Activated T-helper 1 cell treated with Interleukin-2 at 50 U/mL for 16 hours (primary cell): ENCODE data around the gene LRRC71.
"Not testable (repeated sequence)": the region's sequence is repeated elsewhere in the genome, so short reads cannot be mapped to it uniquely, and the experiment has no call there.

Experiments used
- DNase-seq: peaks from one replicate; pipeline ENCODE4 v3.0.0-alpha.2; 2020; ENCODE audit warnings: low read depth

The LRRC71 gene

GRCh38 chr1:156905651-156906050 is 14.8 kb upstream of the LRRC71 start:
- DNase-seq: no peak

GRCh38 chr1:156906206-156906906 is 14.1 kb upstream of the LRRC71 start:
- no peak for DNase-seq

GRCh38 chr1:156908541-156908940 is 11.9 kb upstream of the LRRC71 start:
- DNase-seq: no peak

DNA sequence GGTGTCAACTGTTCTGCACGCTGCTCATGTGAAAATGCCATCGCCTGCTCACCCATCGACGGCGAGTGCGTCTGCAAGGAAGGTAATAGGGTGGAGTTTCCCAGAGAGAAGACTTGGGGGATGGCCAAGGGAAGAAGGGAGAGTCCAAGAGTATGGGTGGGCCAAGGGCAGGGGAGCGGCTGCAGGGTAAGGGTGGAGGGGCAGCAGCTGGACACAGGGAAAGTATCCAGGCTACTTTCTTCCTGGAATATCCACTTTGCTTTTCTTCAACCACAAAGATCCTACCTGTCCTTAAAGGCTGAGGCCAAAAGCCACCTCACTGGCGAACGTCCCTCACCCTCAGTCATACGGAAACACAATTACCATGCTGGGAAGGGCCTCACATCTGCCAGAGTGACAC is 11.5 kb upstream of the LRRC71 start:
- no peak for DNase-seq

DNA sequence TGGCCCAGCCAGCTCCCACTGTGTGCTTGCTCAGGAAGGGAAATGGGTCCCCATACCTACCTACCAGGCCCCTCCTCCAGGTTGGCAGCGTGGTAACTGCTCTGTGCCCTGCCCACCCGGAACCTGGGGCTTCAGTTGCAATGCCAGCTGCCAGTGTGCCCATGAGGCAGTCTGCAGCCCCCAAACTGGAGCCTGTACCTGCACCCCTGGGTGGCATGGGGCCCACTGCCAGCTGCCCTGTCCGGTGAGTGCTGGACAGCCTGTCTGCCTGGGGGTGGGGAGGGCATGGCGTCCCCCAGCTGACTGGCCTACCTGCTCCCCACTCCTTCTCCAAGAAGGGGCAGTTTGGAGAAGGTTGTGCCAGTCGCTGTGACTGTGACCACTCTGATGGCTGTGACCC is 10.8 kb upstream of the LRRC71 start:
- no peak for DNase-seq

GRCh38 chr1:156910309-156910782 is 10.1 kb upstream of the LRRC71 start:
- peak; percentile 41 for DNase-seq

GRCh38 chr1:156911577-156912298 is 8.7 kb upstream of the LRRC71 start:
- no peak for DNase-seq

DNA sequence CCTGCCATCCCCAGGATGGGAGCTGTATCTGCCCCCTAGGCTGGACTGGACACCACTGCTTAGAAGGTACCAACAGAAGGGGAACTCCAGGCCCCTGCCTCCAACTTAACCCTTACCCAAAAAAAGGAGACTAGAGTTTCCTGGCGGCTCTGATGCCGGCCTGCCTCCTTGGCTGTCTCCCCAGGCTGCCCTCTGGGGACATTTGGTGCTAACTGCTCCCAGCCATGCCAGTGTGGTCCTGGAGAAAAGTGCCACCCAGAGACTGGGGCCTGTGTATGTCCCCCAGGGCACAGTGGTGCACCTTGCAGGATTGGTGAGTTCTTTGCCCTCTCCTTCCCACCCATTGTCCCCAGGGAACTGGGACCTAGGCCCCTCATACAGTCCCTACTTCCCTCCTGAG is 8.1 kb upstream of the LRRC71 start:
- DNase-seq: no peak

DNA sequence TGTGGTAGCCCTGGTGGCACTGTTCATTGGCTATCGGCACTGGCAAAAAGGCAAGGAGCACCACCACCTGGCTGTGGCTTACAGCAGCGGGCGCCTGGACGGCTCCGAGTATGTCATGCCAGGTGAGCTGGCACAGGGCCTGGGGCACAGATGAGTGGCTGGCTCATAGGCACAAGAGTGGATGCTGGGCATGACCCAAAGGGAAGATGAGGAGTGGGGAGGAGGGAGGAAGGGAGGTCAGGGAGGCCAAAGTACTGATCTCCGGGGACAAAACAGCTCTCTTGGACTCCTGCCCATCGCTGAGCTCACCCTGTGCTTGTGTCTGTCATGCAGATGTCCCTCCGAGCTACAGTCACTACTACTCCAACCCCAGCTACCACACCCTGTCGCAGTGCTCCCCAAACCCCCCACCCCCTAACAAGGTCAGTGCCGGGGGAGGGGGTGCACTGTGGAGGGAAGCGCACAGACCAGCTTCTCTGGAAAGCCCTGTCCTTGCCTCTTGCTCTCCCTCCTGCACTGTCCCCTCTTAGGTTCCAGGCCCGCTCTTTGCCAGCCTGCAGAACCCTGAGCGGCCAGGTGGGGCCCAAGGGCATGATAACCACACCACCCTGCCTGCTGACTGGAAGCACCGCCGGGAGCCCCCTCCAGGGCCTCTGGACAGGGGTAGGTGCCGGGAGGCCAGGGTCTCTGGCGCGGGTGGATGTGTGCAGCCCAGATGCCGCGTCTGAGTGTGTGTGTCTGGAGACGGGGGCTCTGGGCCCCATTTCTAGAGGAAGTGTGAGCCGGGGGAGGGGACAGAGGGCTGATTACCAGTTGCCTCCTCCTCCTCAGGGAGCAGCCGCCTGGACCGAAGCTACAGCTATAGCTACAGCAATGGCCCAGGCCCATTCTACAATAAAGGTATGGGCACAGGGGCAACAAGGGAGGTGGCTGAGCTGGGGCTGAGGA is 7.3 kb upstream of the LRRC71 start:
- no peak for DNase-seq

- no peak for DNase-seq
Observed at GRCh38 chr1:156913809-156914387, 6.5 kb upstream of the LRRC71 start.

DNA sequence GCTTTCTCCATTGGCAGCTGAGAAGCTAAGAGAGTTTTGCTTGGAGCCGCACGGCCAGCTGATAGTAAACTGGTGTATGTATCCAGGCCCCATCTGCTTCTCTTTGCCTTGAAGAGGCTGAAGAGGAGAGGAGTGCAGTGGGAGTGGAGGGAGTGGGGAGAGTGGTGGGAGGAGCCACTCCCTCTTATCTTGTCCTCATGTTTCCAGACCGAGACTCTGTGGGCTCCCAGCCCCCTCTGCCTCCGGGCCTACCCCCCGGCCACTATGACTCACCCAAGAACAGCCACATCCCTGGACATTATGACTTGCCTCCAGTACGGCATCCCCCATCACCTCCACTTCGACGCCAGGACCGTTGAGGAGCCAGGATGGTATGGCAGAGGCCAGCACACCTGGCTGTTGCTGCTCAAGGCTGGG is 6.0 kb upstream of the LRRC71 start:
- no peak for DNase-seq

- DNase-seq: no peak
Observed at GRCh38 chr1:156921053-156921529, 659 bp downstream of the LRRC71 start.

- DNase-seq: no peak
Observed at GRCh38 chr1:156922986-156923669, 2.7 kb downstream of the LRRC71 start.

DNA sequence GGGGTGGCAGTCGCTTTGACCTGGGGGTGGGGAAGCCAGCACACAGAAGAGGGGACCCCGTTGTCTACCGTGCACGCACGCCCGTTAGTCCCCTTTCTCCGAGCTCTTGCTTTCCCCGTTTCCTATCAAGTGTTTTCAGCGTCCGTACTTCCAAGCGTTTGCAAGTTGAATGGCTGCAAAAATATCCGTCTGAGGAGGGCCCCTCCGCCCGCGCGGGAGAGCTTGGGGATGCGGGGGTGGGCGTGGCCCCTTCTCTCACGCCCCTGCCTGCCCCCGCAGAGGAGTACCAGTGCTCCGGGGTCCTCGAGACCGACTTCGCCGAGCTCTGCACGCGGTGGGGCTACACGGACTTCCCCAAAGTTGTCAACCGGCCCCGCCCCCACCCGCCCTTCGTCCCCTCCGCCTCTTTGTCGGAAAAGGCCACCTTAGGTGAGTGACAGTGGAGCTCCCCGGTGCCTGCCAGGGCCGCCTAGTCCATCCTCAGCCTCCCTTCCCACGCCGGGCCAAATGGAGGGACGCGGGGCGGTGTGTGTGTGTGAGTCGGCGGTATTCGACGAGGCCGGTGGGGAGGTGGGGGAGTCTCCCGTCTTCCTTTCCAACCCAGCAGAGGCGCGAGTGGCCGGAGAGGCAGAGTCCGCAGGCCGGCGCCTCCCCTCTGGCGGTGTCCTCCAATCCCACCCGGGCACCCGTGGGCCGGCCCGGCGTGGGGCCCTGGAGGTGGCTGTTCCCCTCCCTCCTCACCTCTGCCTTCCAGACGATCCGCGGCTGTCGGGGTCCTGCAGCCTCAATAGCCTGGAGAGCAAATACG is 3.4 kb downstream of the LRRC71 start:
- no peak for DNase-seq

- DNase-seq: no peak
Observed at GRCh38 chr1:156924478-156925153, 4.2 kb downstream of the LRRC71 start.

- no peak for DNase-seq
Observed at GRCh38 chr1:156925154-156926010, 5.0 kb downstream of the LRRC71 start.

DNA sequence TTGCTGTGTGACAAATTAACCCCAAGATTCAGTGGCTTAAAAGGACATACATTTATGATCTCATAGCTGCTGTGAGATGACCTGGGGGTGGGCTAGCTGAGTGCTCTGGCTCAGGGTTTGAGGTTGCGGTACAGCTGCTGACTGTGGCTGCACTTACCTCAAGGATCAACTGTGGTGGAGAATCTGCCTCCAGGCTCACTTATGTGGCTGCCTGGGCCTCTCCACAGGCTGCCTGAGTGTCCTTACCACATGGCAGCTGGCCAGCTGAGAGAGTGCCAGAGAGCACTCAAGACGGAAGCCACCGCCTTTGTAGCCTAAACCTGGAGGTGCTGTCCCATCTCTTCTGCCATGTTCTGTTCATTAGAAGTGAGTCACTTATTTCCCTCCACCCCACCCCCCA is 5.7 kb downstream of the LRRC71 start:
- DNase-seq: no peak

DNA sequence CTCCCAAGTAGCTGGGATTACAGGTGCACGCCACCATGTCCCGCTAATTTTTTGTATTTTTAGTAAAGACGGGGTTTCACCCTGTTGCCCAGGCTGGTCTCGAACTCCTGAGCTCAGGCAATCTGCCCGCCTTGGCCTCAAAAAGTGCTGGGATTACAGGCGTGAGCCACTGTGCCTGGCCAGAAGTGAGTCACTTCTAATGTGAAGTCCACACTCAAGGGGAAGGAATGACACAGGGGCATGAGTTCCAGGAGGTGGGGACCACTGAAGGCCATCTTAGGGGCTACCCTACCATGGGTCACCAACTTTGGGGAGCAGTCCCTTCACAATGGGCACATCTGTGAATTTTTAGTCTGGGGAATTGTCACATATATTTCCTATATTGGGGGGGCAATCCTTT is 6.3 kb downstream of the LRRC71 start:
- DNase-seq: not testable (repeated sequence)
